Spleen (tissue), 11 donors: ENCODE results near the gene XPC. TPM values are rescaled to one million over a fixed set of nuclear protein-coding genes. Genes with fewer than 3 reads are reported as not detected.

Experiments
- DNase-seq: peaks from one replicate; pipeline ENCODE4 v3.0.0-alpha.2; 2020
- H3K27ac ChIP-seq, 8 donors: fragments of 200-600 bp; sonication (generic) in 7 of 8; 1 replicate in 4 of 8; 2 replicates in 4 of 8; pipeline versions ENCODE4 v1.5.0 to v1.8.0; 2016 to 2021; ENCODE audit warnings: inconsistent platforms in 4 of 8, mild to moderate bottlenecking in 4 of 8, moderate library complexity in 1 of 8
- H3K27me3 ChIP-seq, 7 donors: fragments of 200-600 bp; sonication (generic) in 6 of 7; replicated peaks in 1 of 7; 1 replicate in 4 of 7; 2 replicates in 3 of 7; pipeline versions ENCODE4 v1.5.0 to v1.8.0; 2016 to 2021; ENCODE audit warnings: inconsistent platforms in 3 of 7, mild to moderate bottlenecking in 1 of 7
- H3K36me3 ChIP-seq, 6 donors: fragments of 200-600 bp; sonication (generic) in 5 of 6; 1 replicate in 4 of 6; 2 replicates in 2 of 6; pipeline versions ENCODE4 v1.5.0 to v1.8.0; 2016 to 2021; ENCODE audit warnings: inconsistent platforms in 2 of 6
- H3K4me1 ChIP-seq, 6 donors: fragments of 200-600 bp; sonication (generic) in 5 of 6; 1 replicate in 3 of 6; 2 replicates in 3 of 6; pipeline versions ENCODE4 v1.5.0 to v1.8.0; 2016 to 2021; ENCODE audit warnings: inconsistent platforms in 3 of 6
- H3K4me3 ChIP-seq, 8 donors: fragments of 200-600 bp; sonication (generic) in 7 of 8; 1 replicate in 4 of 8; 2 replicates in 4 of 8; pipeline versions ENCODE4 v1.5.0 to v1.8.0; 2016 to 2021; ENCODE audit warnings: inconsistent platforms in 4 of 8, mild to moderate bottlenecking in 4 of 8, moderate library complexity in 2 of 8
- H3K9me3 ChIP-seq, 8 donors: fragments of 200-600 bp; sonication (generic) in 7 of 8; 1 replicate in 4 of 8; 2 replicates in 4 of 8; pipeline versions ENCODE4 v1.5.0 to v1.8.0; 2016 to 2021; ENCODE audit warnings: inconsistent platforms in 4 of 8
- POLR2A ChIP-seq, 3 donors: fragments of 450-650 bp; IDR thresholded peaks; one replicate each; pipeline ENCODE4 v1.5.1; 2017; ENCODE audit warnings: antibody characterized with exemption in 3 of 3, mild to moderate bottlenecking in 1 of 3
- POLR2AphosphoS5 ChIP-seq, 3 donors: sonication (generic); formaldehyde crosslinking; IDR thresholded peaks; one replicate each; pipeline ENCODE4 v1.5.1; 2017; ENCODE audit warnings: antibody characterized with exemption in 3 of 3
- WGBS, 5 donors: extraction: QIAGEN DNeasy Blood & Tissue Kit in 3 of 5; methylation state at CpG; one replicate each; pipeline versions ENCODE4 v1.1.5 to v1.1.7; 2013 to 2018; 5-methylcytosine and 5-hydroxymethylcytosine counted together
- intact Hi-C: fragments of 100-400 bp; cut with DNase I; formaldehyde crosslinking; loops from one replicate; pipeline ENCODE4 v1.15.0; 2023; ENCODE audit warnings: low total_unique reads
- polyA plus RNA-seq, 3 donors: library from polyadenylated mRNA; stranded (reverse); fragments of 200-250 nt; gene quantifications; one replicate each; pipeline ENCODE4 v1.2.1, GENCODE V29; 2013
- total RNA-seq, 7 donors: library from RNA; depleted of rRNA in 3 of 7; stranded (reverse); fragments of >200 nt in 3 of 7; fragmentation: NEBNext Ultra II Directional in 4 of 7; extraction: Animal tissue kit (Norgen Biotek cat#: 25700) in 4 of 7; gene quantifications; one replicate each; pipeline versions ENCODE4 v1.1.0 to v1.2.1, GENCODE V29; 2016 to 2021
- TF ChIP-seq, protein P1 (sequence below), 11 experiments: fragments of 200-600 bp in 7 of 11; fragments of 450-650 bp in 4 of 11; sonication (generic) in 4 of 11; IDR thresholded peaks in 8 of 11; conservative IDR thresholded peaks in 3 of 11; 1 replicate in 7 of 11; 2 replicates in 4 of 11; pipeline versions ENCODE4 v1.4.0 to v1.8.0; 2016 to 2021; ENCODE audit warnings: antibody characterized with exemption in 11 of 11, inconsistent platforms in 4 of 11, mild to moderate bottlenecking in 1 of 11
- donor health status: healthy with polysubstance abuse.
- donor health status: DM: no; HTN: no; CAD: no; lungs with moderate emphysema.
- donor health status: DM: no; HTN: no; CAD: no.
- donor health status: Bipolar disorder and iron deficiency.
- donor health status: healthy.
- donor health status: DM: no; HTN: no; CAD: no.
- donor health status: DM: yes; HTN: yes; CAD: no.

The XPC gene
- total and polyA plus RNA-seq, 10 donors: 16.1 to 65.6 (median 47.3) TPM

DNA sequence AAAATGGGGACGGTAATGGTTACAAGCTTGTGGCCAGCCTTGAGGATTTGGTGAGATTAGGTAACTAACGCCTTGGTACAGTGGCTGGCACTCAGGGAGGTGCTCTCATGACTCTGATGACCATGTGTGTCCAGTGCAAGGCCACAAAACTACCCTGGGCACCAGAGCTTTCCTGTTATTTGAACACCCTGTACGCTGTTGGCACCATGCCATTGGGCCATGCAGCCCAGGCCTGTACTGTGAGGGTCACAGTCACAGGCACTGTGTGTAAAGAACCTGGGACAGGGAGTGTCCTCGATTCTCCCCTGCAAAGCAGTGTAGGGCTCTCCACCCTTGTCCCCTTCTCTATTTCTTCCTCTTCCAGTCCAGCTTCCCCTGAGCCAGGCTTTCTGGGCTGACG is 47.3 kb downstream of the XPC start:
- intact Hi-C loops: no loop called here
- no peak overlapping the region for H3K4me3 ChIP-seq
- H3K27ac ChIP-seq: peak overlapping the region in 4 of 8 donors; percentile 19 to 54 (median 48)
- H3K9me3 ChIP-seq: no peaks in the 10 kb centered on the region
- peaks cover 2 to 90% (median 76%) of the 10 kb centered on the region in 6 donors for H3K36me3 ChIP-seq
- H3K27me3 ChIP-seq: no peaks in the 10 kb centered on the region
- H3K4me1 ChIP-seq: peaks cover 7 to 28% (median 21%) of the 10 kb centered on the region in 6 donors
- 57 to 84% (median 71%) methylated on average over 5 of the region's 5 CpGs for WGBS, 5 donors
- no peak for DNase-seq
- no peak for TF ChIP-seq POLR2A (IDR thresholded peaks at IDR 0.05)
- TF ChIP-seq, protein P1, sequence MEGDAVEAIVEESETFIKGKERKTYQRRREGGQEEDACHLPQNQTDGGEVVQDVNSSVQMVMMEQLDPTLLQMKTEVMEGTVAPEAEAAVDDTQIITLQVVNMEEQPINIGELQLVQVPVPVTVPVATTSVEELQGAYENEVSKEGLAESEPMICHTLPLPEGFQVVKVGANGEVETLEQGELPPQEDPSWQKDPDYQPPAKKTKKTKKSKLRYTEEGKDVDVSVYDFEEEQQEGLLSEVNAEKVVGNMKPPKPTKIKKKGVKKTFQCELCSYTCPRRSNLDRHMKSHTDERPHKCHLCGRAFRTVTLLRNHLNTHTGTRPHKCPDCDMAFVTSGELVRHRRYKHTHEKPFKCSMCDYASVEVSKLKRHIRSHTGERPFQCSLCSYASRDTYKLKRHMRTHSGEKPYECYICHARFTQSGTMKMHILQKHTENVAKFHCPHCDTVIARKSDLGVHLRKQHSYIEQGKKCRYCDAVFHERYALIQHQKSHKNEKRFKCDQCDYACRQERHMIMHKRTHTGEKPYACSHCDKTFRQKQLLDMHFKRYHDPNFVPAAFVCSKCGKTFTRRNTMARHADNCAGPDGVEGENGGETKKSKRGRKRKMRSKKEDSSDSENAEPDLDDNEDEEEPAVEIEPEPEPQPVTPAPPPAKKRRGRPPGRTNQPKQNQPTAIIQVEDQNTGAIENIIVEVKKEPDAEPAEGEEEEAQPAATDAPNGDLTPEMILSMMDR (IDR thresholded peaks at IDR 0.05 in 8 of 11, conservative IDR thresholded peaks at IDR 0.05 in 3 of 11): no peak
- TF ChIP-seq POLR2AphosphoS5 (IDR thresholded peaks at IDR 0.05): peak in 2 of 3 donors; percentile 58 to 62

DNA sequence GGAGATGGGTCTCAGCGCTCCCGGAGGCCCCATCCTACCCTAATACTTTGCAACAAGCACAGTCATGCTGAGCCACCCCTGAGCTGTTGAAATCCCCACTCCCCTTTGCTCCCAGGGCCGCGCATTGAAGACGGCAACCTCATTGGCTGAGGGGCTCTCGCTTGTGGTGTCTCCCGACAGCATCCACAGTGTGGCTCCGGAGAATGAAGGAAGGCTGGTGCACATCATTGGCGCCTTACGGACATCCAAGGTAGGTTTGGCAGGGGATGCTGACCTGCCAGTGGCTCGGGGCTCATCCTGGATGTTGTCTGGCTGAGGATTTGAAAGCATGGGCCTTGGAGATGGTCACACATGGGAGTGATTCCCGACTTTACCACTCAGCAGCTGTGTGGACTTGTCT is 47.7 kb downstream of the XPC start:
- no peak for DNase-seq
- TF ChIP-seq POLR2A (IDR thresholded peaks at IDR 0.05) (no peak), POLR2AphosphoS5 (IDR thresholded peaks at IDR 0.05) (peak in 1 of 3 donors; percentile 9)
- intact Hi-C loops: no loop called here
- Histone ChIP-seq H3K9me3 (no peaks in the 10 kb centered on the region), H3K4me3 (no peak overlapping the region), H3K36me3 (peaks cover 2 to 85% (median 72%) of the 10 kb centered on the region in 6 donors), H3K4me1 (peaks cover 12 to 32% (median 25%) of the 10 kb centered on the region in 6 donors), H3K27me3 (no peaks in the 10 kb centered on the region), H3K27ac (peak overlapping the region in 4 of 8 donors; percentile 19 to 54 (median 48))
- WGBS, 5 donors: 94 to 99% (median 97%) methylated on average over 10 to 12 of the region's 12 CpGs

DNA sequence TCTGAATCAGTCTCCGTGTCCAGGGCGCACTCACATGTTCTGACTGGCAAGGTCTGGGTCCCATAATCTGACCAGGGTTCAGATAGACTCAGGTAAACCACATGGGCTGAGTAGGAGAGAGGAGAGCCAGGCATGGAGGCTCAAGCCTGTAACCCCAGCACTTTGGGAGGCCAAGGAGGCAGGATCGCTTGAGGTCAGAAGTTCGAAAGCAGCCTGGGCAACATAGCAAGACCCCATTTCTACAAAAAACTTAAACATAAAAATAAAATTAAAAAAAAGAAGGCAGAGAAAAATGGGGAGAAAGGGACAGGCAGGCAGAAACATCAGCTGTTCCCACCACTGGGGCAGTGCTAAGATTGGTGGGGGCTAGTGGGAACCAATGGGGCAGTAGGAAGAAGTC is 48.2 kb downstream of the XPC start:
- intact Hi-C loops: no loop called here
- TF ChIP-seq, protein P1 (IDR thresholded peaks at IDR 0.05 in 8 of 11, conservative IDR thresholded peaks at IDR 0.05 in 3 of 11): no peak
- TF ChIP-seq POLR2A (IDR thresholded peaks at IDR 0.05): no peak
- TF ChIP-seq POLR2AphosphoS5 (IDR thresholded peaks at IDR 0.05): no peak
- Histone ChIP-seq H3K27me3 (no peaks in the 10 kb centered on the region), H3K36me3 (peaks cover 2 to 81% (median 67%) of the 10 kb centered on the region in 6 donors), H3K4me1 (peaks cover 13 to 37% (median 29%) of the 10 kb centered on the region in 6 donors), H3K27ac (peak overlapping the region in 3 of 8 donors; percentile 19 to 54 (median 51)), H3K9me3 (no peaks in the 10 kb centered on the region), H3K4me3 (no peak overlapping the region)
- no peak for DNase-seq
- WGBS, 5 donors: 95 to 98% (median 97%) methylated on average over 4 of the region's 4 CpGs

DNA sequence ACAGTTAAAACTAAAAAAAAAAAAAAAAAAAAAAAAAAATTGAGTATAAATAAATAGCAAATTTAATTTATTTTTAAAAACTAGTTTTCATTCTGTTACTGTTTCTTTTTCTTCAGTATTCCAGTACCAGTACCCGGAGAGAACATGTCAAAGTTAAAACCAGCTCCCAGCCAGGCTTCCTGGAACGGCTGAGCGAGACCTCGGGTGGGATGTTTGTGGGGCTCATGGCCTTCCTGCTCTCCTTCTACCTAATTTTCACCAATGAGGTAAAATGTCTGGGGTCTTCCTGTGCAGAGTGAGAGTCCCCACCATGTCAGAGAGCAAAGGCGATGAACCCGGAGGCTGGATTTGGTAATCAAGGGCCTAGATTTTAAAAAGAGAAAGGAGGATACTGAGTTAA is 49.1 kb downstream of the XPC start:
- intact Hi-C loops: loop anchor here (10.0 kb wide), 1 partner anchor 234 kb away; no protein-coding TSS in a partner anchor
- Histone ChIP-seq H3K36me3 (peaks cover 2 to 71% (median 58%) of the 10 kb centered on the region in 6 donors), H3K27me3 (no peaks in the 10 kb centered on the region), H3K27ac (no peak overlapping the region), H3K9me3 (no peaks in the 10 kb centered on the region), H3K4me3 (no peak overlapping the region), H3K4me1 (peaks cover 13 to 38% (median 29%) of the 10 kb centered on the region in 6 donors)
- TF ChIP-seq POLR2AphosphoS5 (IDR thresholded peaks at IDR 0.05) (no peak), POLR2A (IDR thresholded peaks at IDR 0.05) (no peak)
- TF ChIP-seq, protein P1 (IDR thresholded peaks at IDR 0.05 in 8 of 11, conservative IDR thresholded peaks at IDR 0.05 in 3 of 11): no peak
- 92 to 97% (median 95%) methylated on average over 6 of the region's 6 CpGs for WGBS, 5 donors
- no peak for DNase-seq
